ENCODE data around the gene CEP128. TPM values are rescaled to one million over a fixed set of nuclear protein-coding genes. Genes with fewer than 3 reads are reported as not detected.
A peak's percentile ranks its signal among the peaks of the same experiment; 100 is the strongest.

CEP128 gene
- total RNA-seq, 4 donors from 2014 or later = 13.9 to 18.1 (median 16.0) TPM

GRCh38 chr14:80977221-80977620 lies 35.7 kb upstream of the CEP128 start:
- H3K36me3 ChIP-seq = no peaks in the 10 kb centered on the region
- H3K4me1 ChIP-seq = peaks cover 78 to 85% of the 10 kb centered on the region in 2 donors
- H3K4me3 ChIP-seq (replicated peaks in 1 of 3) = no peak overlapping the region
- intact Hi-C loops (cut with DNase I) = no loop called here
- no peak for DNase-seq
- peak in 1 of 6 experiments; percentile 9 for TF ChIP-seq CTCF (IDR thresholded peaks at IDR 0.05)
- TF ChIP-seq POLR2A (IDR thresholded peaks at IDR 0.05) = no peak
- no peaks in the 10 kb centered on the region for H3K9me3 ChIP-seq
- no peaks in the 10 kb centered on the region for H3K27me3 ChIP-seq
- peak overlapping the region; percentile 50 to 94 (median 83) for H3K27ac ChIP-seq

GRCh38 chr14:80974679-80975078 lies 33.1 kb upstream of the CEP128 start:
- WGBS, 2 donors = 30 to 37% methylated on average over 2 of the region's 2 CpGs
- Histone ChIP-seq H3K9me3 (no peaks in the 10 kb centered on the region), H3K36me3 (no peaks in the 10 kb centered on the region), H3K4me3 (replicated peaks in 1 of 3) (no peak overlapping the region), H3K27me3 (no peaks in the 10 kb centered on the region), H3K4me1 (peaks cover 54 to 71% of the 10 kb centered on the region in 2 donors), H3K27ac (peak overlapping the region; percentile 56 to 94 (median 83))
- intact Hi-C loops (cut with DNase I) = no loop called here
- no peak for DNase-seq
- TF ChIP-seq POLR2A (IDR thresholded peaks at IDR 0.05) (no peak), CTCF (IDR thresholded peaks at IDR 0.05) (no peak)

GRCh38 chr14:80973931-80974641 lies 32.5 kb upstream of the CEP128 start:
- Histone ChIP-seq H3K4me3 (replicated peaks in 1 of 3) (no peak overlapping the region), H3K27me3 (no peaks in the 10 kb centered on the region), H3K36me3 (no peaks in the 10 kb centered on the region), H3K9me3 (no peaks in the 10 kb centered on the region), H3K4me1 (peaks cover 51 to 67% of the 10 kb centered on the region in 2 donors), H3K27ac (peak overlapping the region; percentile 80 to 94 (median 92))
- intact Hi-C loops (cut with DNase I) = no loop called here
- peak in 1 of 2 donors; percentile 23 for DNase-seq
- TF ChIP-seq CTCF (IDR thresholded peaks at IDR 0.05) (no peak), POLR2A (IDR thresholded peaks at IDR 0.05) (peak in 1 of 2 donors; percentile 24)
- WGBS, 2 donors = 35 to 42% methylated on average over 5 of the region's 5 CpGs

- peak; percentile 60 for DNase-seq
- WGBS, 2 donors = 41% methylated on average over 5 of the region's 5 CpGs
These were observed 23.5 kb upstream of the CEP128 start for GRCh38 chr14:80965037-80965436.

More at GRCh38 chr14:80965037-80965436, 23.5 kb upstream of the CEP128 start:
- Histone ChIP-seq H3K4me1 (peaks cover 45% of the 10 kb centered on the region in 2 donors), H3K36me3 (no peaks in the 10 kb centered on the region), H3K27me3 (no peaks in the 10 kb centered on the region), H3K27ac (peak overlapping the region; percentile 78 to 95 (median 87)), H3K4me3 (replicated peaks in 1 of 3) (no peak overlapping the region), H3K9me3 (no peaks in the 10 kb centered on the region)
- TF ChIP-seq CTCF (IDR thresholded peaks at IDR 0.05) = no peak
- TF ChIP-seq POLR2A (IDR thresholded peaks at IDR 0.05) = peak in 1 of 2 donors; percentile 72
- intact Hi-C loops (cut with DNase I) = no loop called here

All from thyroid gland (tissue), 4 donors.